GM18511 (cell line): ENCODE measurements around the gene ARMC12.

Experiments
- ATAC-seq: cut with Tn5 transposase; IDR thresholded peaks from one replicate; pipeline ENCODE4 v1.9.1; 2021; ENCODE audit warnings: mild to moderate bottlenecking, moderate library complexity; ENCODE audit not compliant: unreplicated experiment

Gene ARMC12

GRCh38 chr6:35769211-35769610, 32.4 kb downstream of the ARMC12 start:
- ATAC-seq: no peak

GRCh38 chr6:35771343-35771627, 34.5 kb downstream of the ARMC12 start:
- no peak for ATAC-seq

- no peak for ATAC-seq
Measured at GRCh38 chr6:35774116-35774794, 37.4 kb downstream of the ARMC12 start.

- no peak for ATAC-seq
Measured at GRCh38 chr6:35775031-35775430, 38.2 kb downstream of the ARMC12 start.

GRCh38 chr6:35776364-35777215, 39.8 kb downstream of the ARMC12 start, which contains the start of gene CLPSL2:
TSS of gene CLPSL2 (plus strand) at chr6:35776598. CDS start at chr6:35776619, 21 bp downstream.
- ATAC-seq: no peak

GRCh38 chr6:35777356-35778102, 40.7 kb downstream of the ARMC12 start:
- no peak for ATAC-seq

- no peak for ATAC-seq
Measured at GRCh38 chr6:35778437-35778836, 41.6 kb downstream of the ARMC12 start.

GRCh38 chr6:35780719-35781118, 43.9 kb downstream of the ARMC12 start, which contains the start of gene CLPSL1:
TSS of gene CLPSL1 (plus strand) at chr6:35781019. CDS start at chr6:35781111, 92 bp downstream.
- no peak for ATAC-seq

- ATAC-seq: no peak
Measured at GRCh38 chr6:35781290-35781689, 44.5 kb downstream of the ARMC12 start.

GRCh38 chr6:35782424-35782823, 45.6 kb downstream of the ARMC12 start:
- no peak for ATAC-seq

- ATAC-seq: no peak
Measured at GRCh38 chr6:35784200-35784599, 47.4 kb downstream of the ARMC12 start.

GRCh38 chr6:35786272-35786671, 49.4 kb downstream of the ARMC12 start:
- no peak for ATAC-seq

- no peak for ATAC-seq
Measured at GRCh38 chr6:35786810-35787209, 50.0 kb downstream of the ARMC12 start.

GRCh38 chr6:35787266-35788218, 50.7 kb downstream of the ARMC12 start:
- no peak for ATAC-seq

GRCh38 chr6:35788423-35788982, 51.7 kb downstream of the ARMC12 start:
- ATAC-seq: no peak

GRCh38 chr6:35790683-35791082, 53.9 kb downstream of the ARMC12 start:
- ATAC-seq: no peak

GRCh38 chr6:35794536-35795452, 58.0 kb downstream of the ARMC12 start:
- no peak for ATAC-seq

GRCh38 chr6:35795453-35796071, 58.7 kb downstream of the ARMC12 start:
- ATAC-seq: no peak

- ATAC-seq: no peak
Measured at GRCh38 chr6:35796236-35796635, 59.4 kb downstream of the ARMC12 start.
